H9 (cell line): ENCODE results near the gene FBXO41. TPM values are rescaled to one million over a fixed set of nuclear protein-coding genes. Genes with fewer than 3 reads are reported as not detected.

Source experiments
- DNase-seq: peaks from one replicate; pipeline ENCODE4 v3.0.0-alpha.2; 2017
- H2AFZ ChIP-seq: one replicate; pipeline ENCODE4 v1.6.1; 2013; ENCODE audit warnings: mild to moderate bottlenecking, low read length, control low read depth, moderate library complexity
- H2AK5ac ChIP-seq: 2 replicates; pipeline ENCODE4 v1.6.1; 2013; ENCODE audit warnings: low read length, control low read depth, mixed read lengths; ENCODE audit not compliant: insufficient read length
- H2BK120ac ChIP-seq: one replicate; pipeline ENCODE4 v1.6.1; 2013; ENCODE audit warnings: low read depth, mild to moderate bottlenecking, low read length, control low read depth, inconsistent platforms; ENCODE audit not compliant: poor library complexity, severe bottlenecking
- H2BK12ac ChIP-seq: 2 replicates; pipeline ENCODE4 v1.6.1; 2013; ENCODE audit warnings: low read length, control low read depth, mixed read lengths, low read depth; ENCODE audit not compliant: insufficient read length
- H2BK15ac ChIP-seq: 2 replicates; pipeline ENCODE4 v1.6.1; 2013; ENCODE audit warnings: low read depth, low read length, control low read depth
- H2BK20ac ChIP-seq: one replicate; pipeline ENCODE4 v1.6.1; 2013; ENCODE audit warnings: low read depth, mild to moderate bottlenecking, low read length, control low read depth, inconsistent platforms; ENCODE audit not compliant: poor library complexity, severe bottlenecking
- H2BK5ac ChIP-seq: 2 replicates; pipeline ENCODE4 v1.6.1; 2013; ENCODE audit warnings: low read length, control low read depth, mixed read lengths; ENCODE audit not compliant: insufficient read length
- H3K14ac ChIP-seq: 2 replicates; pipeline ENCODE4 v1.6.1; 2013; ENCODE audit warnings: low read length, control low read depth; ENCODE audit not compliant: insufficient read depth
- H3K18ac ChIP-seq: 2 replicates; pipeline ENCODE4 v1.6.1; 2013; ENCODE audit warnings: low read depth, mild to moderate bottlenecking, mixed read lengths, low read length, control low read depth; ENCODE audit not compliant: insufficient read length
- H3K23ac ChIP-seq: 2 replicates; pipeline ENCODE4 v1.6.1; 2013; ENCODE audit warnings: low read length, control low read depth, mixed read lengths, low read depth; ENCODE audit not compliant: insufficient read length
- H3K23me2 ChIP-seq: 2 replicates; pipeline ENCODE4 v1.6.1; 2013; ENCODE audit warnings: low read depth, mild to moderate bottlenecking, mixed read lengths, low read length, control low read depth; ENCODE audit not compliant: insufficient read length, poor library complexity, severe bottlenecking
- H3K27ac ChIP-seq: 2 replicates; pipeline ENCODE4 v1.5.1; 2013; ENCODE audit warnings: low read length, control low read depth, mixed read lengths, low read depth; ENCODE audit not compliant: insufficient read length
- H3K27me3 ChIP-seq: 2 replicates; pipeline ENCODE4 v1.6.1; 2013; ENCODE audit warnings: low read length, control low read depth, inconsistent platforms; ENCODE audit not compliant: insufficient read depth
- H3K4ac ChIP-seq: 2 replicates; pipeline ENCODE4 v1.6.1; 2013; ENCODE audit warnings: low read depth, mild to moderate bottlenecking, control low read depth, inconsistent platforms, low read length, moderate library complexity
- H3K4me1 ChIP-seq: 2 replicates; pipeline ENCODE4 v1.6.1; 2013; ENCODE audit warnings: low read length, control low read depth, inconsistent platforms; ENCODE audit not compliant: insufficient read depth
- H3K4me2 ChIP-seq: 2 replicates; pipeline ENCODE4 v1.6.1; 2013; ENCODE audit warnings: low read length, control low read depth, mixed read lengths; ENCODE audit not compliant: insufficient read length, insufficient read depth
- H3K56ac ChIP-seq: 2 replicates; pipeline ENCODE4 v1.6.1; 2013; ENCODE audit warnings: low read depth, mild to moderate bottlenecking, mixed read lengths, low read length, control low read depth; ENCODE audit not compliant: insufficient read length
- H3K79me1 ChIP-seq: 2 replicates; pipeline ENCODE4 v1.6.1; 2013; ENCODE audit warnings: low read depth, mild to moderate bottlenecking, moderate library complexity, low read length, control low read depth, inconsistent platforms; ENCODE audit not compliant: insufficient read depth, poor library complexity, severe bottlenecking
- H3K79me2 ChIP-seq: 2 replicates; pipeline ENCODE4 v1.6.1; 2013; ENCODE audit warnings: low read length, control low read depth, inconsistent platforms; ENCODE audit not compliant: insufficient read depth
- H3K9ac ChIP-seq: 2 replicates; pipeline ENCODE4 v1.6.1; 2013; ENCODE audit warnings: low read length, control low read depth, mixed read lengths; ENCODE audit not compliant: insufficient read length; ENCODE audit errors: extremely low read depth
- H3K9me3 ChIP-seq: one replicate; pipeline ENCODE4 v1.6.1; 2013; ENCODE audit warnings: low read depth, low read length, inconsistent platforms; ENCODE audit not compliant: control insufficient read depth
- H3T11ph ChIP-seq: one replicate; pipeline ENCODE4 v1.6.1; 2013; ENCODE audit warnings: mild to moderate bottlenecking, low read length, control low read depth, inconsistent platforms
- H4K20me1 ChIP-seq: one replicate; pipeline ENCODE4 v1.6.1; 2013; ENCODE audit not compliant: control insufficient read depth, insufficient read length, insufficient read depth
- H4K5ac ChIP-seq: 2 replicates; pipeline ENCODE4 v1.6.1; 2013; ENCODE audit warnings: low read depth, mild to moderate bottlenecking, mixed read lengths, low read length, control low read depth; ENCODE audit not compliant: insufficient read length
- H4K8ac ChIP-seq: replicated peaks from 2 replicates; pipeline ENCODE4 v1.6.1; 2013; ENCODE audit warnings: low read length, control low read depth, mixed read lengths, low read depth; ENCODE audit not compliant: insufficient read length
- H4K91ac ChIP-seq: 2 replicates; pipeline ENCODE4 v1.6.1; 2013; ENCODE audit warnings: low read depth, mild to moderate bottlenecking, moderate library complexity, mixed read lengths, low read length, control low read depth; ENCODE audit not compliant: insufficient read length
- H3K27ac Mint-ChIP-seq, 3 experiments: 2 replicates in 2 of 3; 3 replicates in 1 of 3; pipeline ENCODE4 v1.8.0; 2020 to 2021; ENCODE audit warnings: mixed read lengths in 3 of 3, mild to moderate bottlenecking in 1 of 3, moderate library complexity in 1 of 3
- H3K27me3 Mint-ChIP-seq: 2 replicates; pipeline ENCODE4 v1.8.0; 2021; ENCODE audit warnings: low read depth, mild to moderate bottlenecking, moderate library complexity, mixed read lengths
- H3K36me3 Mint-ChIP-seq, 3 experiments: 2 replicates in 2 of 3; 3 replicates in 1 of 3; pipeline ENCODE4 v1.8.0; 2020 to 2021; ENCODE audit warnings: low read depth in 3 of 3, mixed read lengths in 3 of 3; ENCODE audit not compliant: insufficient read depth in 1 of 3
- H3K4me1 Mint-ChIP-seq, 2 experiments: 2 replicates each; pipeline ENCODE4 v1.8.0; 2020; ENCODE audit warnings: mixed read lengths in 2 of 2
- H3K4me3 Mint-ChIP-seq, 2 experiments: 2 replicates in 1 of 2; 3 replicates in 1 of 2; pipeline ENCODE4 v1.8.0; 2020 to 2021; ENCODE audit warnings: mild to moderate bottlenecking in 2 of 2, mixed read lengths in 2 of 2, moderate library complexity in 1 of 2
- H3K9me3 Mint-ChIP-seq, 2 experiments: 2 replicates in 1 of 2; 3 replicates in 1 of 2; pipeline ENCODE4 v1.8.0; 2020; ENCODE audit warnings: mild to moderate bottlenecking in 2 of 2, mixed read lengths in 2 of 2, moderate library complexity in 1 of 2
- CTCF ChIP-seq: fragments of 200-600 bp; sonication (generic); conservative IDR thresholded peaks from 3 replicates; pipeline ENCODE4 v1.8.0; 2021; ENCODE audit warnings: antibody characterized with exemption, mild to moderate bottlenecking
- WGBS: extraction: QIAGEN DNeasy Blood & Tissue Kit; methylation state at CpG from one replicate; pipeline ENCODE4 v1.1.7; 2013; ENCODE audit warnings: missing lambda C conversion rate, low lambda C conversion rate, mixed read lengths; ENCODE audit not compliant: insufficient read length; ENCODE audit errors: extremely low coverage; 5-methylcytosine and 5-hydroxymethylcytosine counted together
- total RNA-seq: library from RNA; stranded (reverse); gene quantifications from 2 replicates; pipeline ENCODE4 v1.2.1, GENCODE V29; 2021

Gene FBXO41
- total RNA-seq, 1 experiment from 2014 or later = 16.2 TPM

GRCh38 chr2:73259704-73260337, 24.5 kb downstream of the FBXO41 start:
- Histone ChIP-seq H3T11ph (no peak overlapping the region), H2BK15ac (no peak overlapping the region), H4K20me1 (no peaks in the 10 kb centered on the region), H3K56ac (no peak overlapping the region), H4K91ac (no peak overlapping the region), H3K79me1 (no peaks in the 10 kb centered on the region), H3K27ac (no peak overlapping the region), H3K27me3 (no peaks in the 10 kb centered on the region), H3K18ac (no peak overlapping the region), H2BK20ac (no peak overlapping the region), H2AK5ac (no peak overlapping the region), H3K4me2 (no peak overlapping the region), H2BK12ac (no peak overlapping the region), H3K23ac (no peak overlapping the region), H3K4me1 (no peaks in the 10 kb centered on the region), H3K14ac (no peak overlapping the region), H4K8ac (no peak overlapping the region), H4K5ac (no peak overlapping the region), H3K79me2 (no peaks in the 10 kb centered on the region), H2BK5ac (no peak overlapping the region), H2BK120ac (no peak overlapping the region), H3K9ac (no peak overlapping the region), H3K23me2 (no peaks in the 10 kb centered on the region), H2AFZ (no peak overlapping the region), H3K9me3 (no peaks in the 10 kb centered on the region), H3K4ac (no peak overlapping the region)
- no peak for DNase-seq
- Mint-ChIP-seq H3K27me3 (no peaks in the 10 kb centered on the region; the same call in 1 of the 2 replicates), H3K4me1 (peaks cover 17 to 18% of the 10 kb centered on the region in 2 experiments), H3K36me3 (peaks cover 13 to 42% (median 26%) of the 10 kb centered on the region in 3 experiments; a peak in 6 of 7 replicates), H3K4me3 (peak overlapping the region in 1 of 2 experiments; percentile 8; a peak in 1 of 5 replicates), H3K27ac (no peak overlapping the region), H3K9me3 (no peaks in the 10 kb centered on the region; a peak in 1 of 5 replicates)
- WGBS = no CpG with 5 or more reads among the region's 4 CpGs
- no peak for TF ChIP-seq CTCF
